OCI-LY1 (cell line): ENCODE results near the gene FBXL17.

Experiments
- H2AFZ ChIP-seq: fragments of 200-600 bp; sonication (generic), shearing (Covaris generic); 2 replicates; pipeline ENCODE4 v1.6.0; 2014; ENCODE audit warnings: antibody characterized with exemption, mild to moderate bottlenecking, low read length
- H3F3A ChIP-seq: fragments of 200-600 bp; sonication (generic), shearing (Covaris generic); 2 replicates; pipeline ENCODE4 v1.6.0; 2014; ENCODE audit warnings: mild to moderate bottlenecking, antibody characterized with exemption, low read length, moderate library complexity; ENCODE audit not compliant: insufficient read depth
- H3K27ac ChIP-seq: fragments of 200-600 bp; sonication (generic); 2 replicates; pipeline ENCODE4 v1.5.1; 2014; ENCODE audit warnings: low read length, mixed run types, mild to moderate bottlenecking, low read depth; ENCODE audit not compliant: poor library complexity, severe bottlenecking
- H3K27me3 ChIP-seq: fragments of 200-600 bp; sonication (generic); 2 replicates; pipeline ENCODE4 v1.6.0; 2014; ENCODE audit warnings: antibody characterized with exemption, mild to moderate bottlenecking, low read length, moderate library complexity; ENCODE audit not compliant: insufficient read depth
- H3K36me3 ChIP-seq: fragments of 200-600 bp; sonication (generic); 2 replicates; pipeline ENCODE4 v1.6.1; 2014; ENCODE audit warnings: mild to moderate bottlenecking, antibody characterized with exemption, low read length, moderate library complexity, mixed read lengths; ENCODE audit not compliant: insufficient read depth
- H3K4me1 ChIP-seq: fragments of 200-600 bp; sonication (generic); 2 replicates; pipeline ENCODE4 v1.5.1; 2014; ENCODE audit warnings: mild to moderate bottlenecking, low read length, moderate library complexity; ENCODE audit not compliant: insufficient read depth, severe bottlenecking
- H3K4me2 ChIP-seq: fragments of 200-600 bp; sonication (generic), shearing (Covaris generic); 2 replicates; pipeline ENCODE4 v1.6.1; 2014; ENCODE audit warnings: low read length
- H3K4me3 ChIP-seq: fragments of 200-600 bp; sonication (generic); 2 replicates; pipeline ENCODE4 v1.5.1; 2014; ENCODE audit warnings: low read length, low read depth, mild to moderate bottlenecking, mixed read lengths; ENCODE audit not compliant: poor library complexity, severe bottlenecking
- H3K79me2 ChIP-seq: fragments of 200-600 bp; shearing (Covaris generic); 2 replicates; pipeline ENCODE4 v1.6.1; 2016; ENCODE audit warnings: mixed run types, low read length, mixed read lengths; ENCODE audit not compliant: insufficient read depth
- H3K9ac ChIP-seq: fragments of 200-600 bp; sonication (generic), shearing (Covaris generic); 2 replicates; pipeline ENCODE4 v1.6.1; 2014; ENCODE audit warnings: mild to moderate bottlenecking, low read length, mixed read lengths
- H3K9me2 ChIP-seq: fragments of 200-600 bp; sonication (generic), shearing (Covaris generic); 2 replicates; pipeline ENCODE4 v1.6.1; 2014; ENCODE audit warnings: low read depth, mild to moderate bottlenecking, low read length, mixed read lengths
- H3K9me3 ChIP-seq: fragments of 200-600 bp; shearing (Covaris generic); 2 replicates; pipeline ENCODE4 v1.6.1; 2014; ENCODE audit warnings: low read length, mixed read lengths
- H4K20me1 ChIP-seq: fragments of 200-600 bp; sonication (generic), shearing (Covaris generic); 2 replicates; pipeline ENCODE4 v1.6.0; 2016; ENCODE audit warnings: mild to moderate bottlenecking, low read length; ENCODE audit not compliant: insufficient read depth
- EZH2 ChIP-seq: fragments of 200-600 bp; sonication (generic), shearing (Covaris generic); IDR thresholded peaks from 2 replicates; pipeline ENCODE4 v1.8.0; 2017; ENCODE audit warnings: borderline replicate concordance, mixed run types, mild to moderate bottlenecking, antibody characterized with exemption, low read length, moderate library complexity, mixed read lengths
- TF ChIP-seq, protein P1 (sequence below): fragments of 200-600 bp; sonication (generic), shearing (Covaris generic); IDR thresholded peaks from 2 replicates; pipeline ENCODE4 v1.5.1; 2017; ENCODE audit warnings: mild to moderate bottlenecking, antibody characterized with exemption, low read length, moderate library complexity, mixed read lengths

FBXL17 gene

DNA sequence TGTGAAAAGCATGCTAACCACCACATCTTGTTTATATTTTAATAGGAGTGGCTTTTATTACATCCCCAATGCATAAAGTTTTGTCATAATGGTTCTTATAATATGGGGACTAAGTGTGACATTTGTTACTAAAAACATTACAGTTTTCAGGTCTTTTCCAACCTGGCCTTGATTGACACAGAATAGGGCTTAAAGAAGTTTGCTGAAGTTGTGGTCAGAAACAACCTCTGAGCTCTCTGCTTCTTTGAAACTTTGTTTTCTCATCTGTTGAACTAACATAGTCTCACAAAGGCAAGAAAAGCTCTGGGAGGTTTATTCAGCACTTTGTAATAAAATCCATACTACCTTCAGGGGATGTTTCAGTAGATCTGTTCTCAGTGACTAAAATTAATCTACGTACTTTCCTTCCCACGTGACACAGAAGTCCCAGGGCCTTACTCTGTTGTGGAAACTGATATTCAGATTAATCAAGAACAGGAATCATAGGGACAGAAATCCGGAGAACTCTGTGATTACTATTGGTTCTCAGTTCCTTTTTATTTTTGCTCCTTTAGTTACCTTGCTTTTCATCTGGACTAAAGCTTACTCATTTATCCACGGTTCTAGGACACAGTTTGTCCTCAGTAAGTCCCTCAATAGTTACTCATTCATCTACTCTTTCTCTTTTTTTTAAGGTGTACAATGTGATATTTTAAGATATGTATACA is 422.2 kb downstream of the FBXL17 start:
- Histone ChIP-seq H2AFZ (no peak overlapping the region), H3K36me3 (no peaks in the 10 kb centered on the region), H3K27me3 (no peaks in the 10 kb centered on the region), H3K27ac (no peak overlapping the region), H4K20me1 (no peaks in the 10 kb centered on the region), H3K4me2 (no peak overlapping the region), H3K4me1 (no peaks in the 10 kb centered on the region), H3F3A (no peaks in the 10 kb centered on the region), H3K79me2 (no peaks in the 10 kb centered on the region), H3K9me2 (no peaks in the 10 kb centered on the region), H3K9me3 (no peaks in the 10 kb centered on the region), H3K9ac (no peak overlapping the region), H3K4me3 (no peak overlapping the region)
- TF ChIP-seq EZH2: no peak
- TF ChIP-seq, protein P1, sequence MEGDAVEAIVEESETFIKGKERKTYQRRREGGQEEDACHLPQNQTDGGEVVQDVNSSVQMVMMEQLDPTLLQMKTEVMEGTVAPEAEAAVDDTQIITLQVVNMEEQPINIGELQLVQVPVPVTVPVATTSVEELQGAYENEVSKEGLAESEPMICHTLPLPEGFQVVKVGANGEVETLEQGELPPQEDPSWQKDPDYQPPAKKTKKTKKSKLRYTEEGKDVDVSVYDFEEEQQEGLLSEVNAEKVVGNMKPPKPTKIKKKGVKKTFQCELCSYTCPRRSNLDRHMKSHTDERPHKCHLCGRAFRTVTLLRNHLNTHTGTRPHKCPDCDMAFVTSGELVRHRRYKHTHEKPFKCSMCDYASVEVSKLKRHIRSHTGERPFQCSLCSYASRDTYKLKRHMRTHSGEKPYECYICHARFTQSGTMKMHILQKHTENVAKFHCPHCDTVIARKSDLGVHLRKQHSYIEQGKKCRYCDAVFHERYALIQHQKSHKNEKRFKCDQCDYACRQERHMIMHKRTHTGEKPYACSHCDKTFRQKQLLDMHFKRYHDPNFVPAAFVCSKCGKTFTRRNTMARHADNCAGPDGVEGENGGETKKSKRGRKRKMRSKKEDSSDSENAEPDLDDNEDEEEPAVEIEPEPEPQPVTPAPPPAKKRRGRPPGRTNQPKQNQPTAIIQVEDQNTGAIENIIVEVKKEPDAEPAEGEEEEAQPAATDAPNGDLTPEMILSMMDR: no peak

DNA sequence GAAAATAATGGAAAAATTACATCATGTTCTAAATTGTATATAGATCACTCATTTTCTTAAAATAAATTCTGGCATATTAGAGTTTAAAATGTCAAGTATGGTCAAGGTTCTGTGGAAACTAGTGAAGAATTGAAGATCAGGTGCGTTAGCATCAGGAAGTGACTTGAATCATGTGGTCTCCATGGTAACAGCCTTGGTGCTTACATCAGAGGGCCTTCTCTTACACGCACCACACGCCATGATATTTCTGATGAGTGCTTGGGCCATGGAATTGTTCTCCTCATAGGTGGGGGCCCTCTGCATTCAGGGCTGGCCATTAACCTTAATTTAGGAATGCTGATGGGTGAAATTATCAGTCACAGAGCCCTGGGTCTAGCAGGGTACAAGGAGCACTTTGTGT is 423.0 kb downstream of the FBXL17 start:
- Histone ChIP-seq H3F3A (no peaks in the 10 kb centered on the region), H3K4me1 (no peaks in the 10 kb centered on the region), H3K79me2 (no peaks in the 10 kb centered on the region), H3K9me2 (no peaks in the 10 kb centered on the region), H3K9me3 (no peaks in the 10 kb centered on the region), H3K9ac (no peak overlapping the region), H3K27me3 (no peaks in the 10 kb centered on the region), H4K20me1 (no peaks in the 10 kb centered on the region), H3K4me2 (no peak overlapping the region), H3K36me3 (no peaks in the 10 kb centered on the region), H3K27ac (no peak overlapping the region), H3K4me3 (no peak overlapping the region), H2AFZ (no peak overlapping the region)
- no peak for TF ChIP-seq EZH2
- TF ChIP-seq, protein P1: no peak

DNA sequence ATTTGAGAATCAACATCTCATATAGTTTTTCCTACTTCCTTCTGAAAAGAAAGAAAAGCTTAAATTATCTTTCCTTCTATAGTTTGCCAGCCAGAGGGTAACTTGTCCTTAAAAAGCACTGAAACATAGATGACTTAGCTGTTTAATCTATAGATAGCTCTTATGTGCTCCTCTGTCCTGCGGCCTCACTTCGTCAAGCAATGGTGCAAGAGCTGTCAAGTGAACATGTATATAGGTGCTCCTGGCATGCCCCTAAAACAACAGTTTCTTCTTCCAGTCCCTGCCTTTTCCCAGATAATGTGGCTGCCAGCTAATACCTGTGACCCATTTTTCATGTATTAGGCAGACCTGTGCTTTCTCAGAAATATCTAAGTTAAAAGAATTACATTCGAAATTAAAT is 423.5 kb downstream of the FBXL17 start:
- no peaks in the 10 kb centered on the region for H3K9me3 ChIP-seq
- no peaks in the 10 kb centered on the region for H3F3A ChIP-seq
- no peak overlapping the region for H3K9ac ChIP-seq
- H3K27me3 ChIP-seq: no peaks in the 10 kb centered on the region
- H3K4me1 ChIP-seq: no peaks in the 10 kb centered on the region
- no peaks in the 10 kb centered on the region for H3K79me2 ChIP-seq
- no peaks in the 10 kb centered on the region for H3K36me3 ChIP-seq
- no peaks in the 10 kb centered on the region for H3K9me2 ChIP-seq
- no peaks in the 10 kb centered on the region for H4K20me1 ChIP-seq
- H3K27ac ChIP-seq: no peak overlapping the region
- TF ChIP-seq, protein P1: no peak
- no peak for TF ChIP-seq EZH2
- H3K4me2 ChIP-seq: no peak overlapping the region
- no peak overlapping the region for H3K4me3 ChIP-seq
- no peak overlapping the region for H2AFZ ChIP-seq
